Right cardiac atrium (tissue), 5 donors: Measurements from ENCODE around the gene IL22RA2. TPM values are rescaled to one million over a fixed set of nuclear protein-coding genes. Genes with fewer than 3 reads are reported as not detected.

Experiments used
- ATAC-seq, 2 donors: fragments of 200-7000 bp; cut with Tn5 transposase; one replicate each; pipeline versions ENCODE4 v1.8.0 to v1.9.1; 2020; ENCODE audit warnings: moderate library complexity in 2 of 2, mild to moderate bottlenecking in 1 of 2
- DNase-seq, 3 donors: peaks; one replicate each; pipeline ENCODE4 v3.0.0-alpha.2; 2020
- H3K27ac ChIP-seq: one replicate; pipeline ENCODE4 v1.5.1; 2013; ENCODE audit warnings: mild to moderate bottlenecking, low read length, control low read depth, moderate library complexity
- H3K27me3 ChIP-seq: one replicate; pipeline ENCODE4 v1.6.1; 2013; ENCODE audit not compliant: control insufficient read depth, insufficient read depth
- H3K4me1 ChIP-seq: one replicate; pipeline ENCODE4 v1.6.1; 2013; ENCODE audit warnings: low read length; ENCODE audit not compliant: control insufficient read depth, insufficient read depth
- H3K4me3 ChIP-seq: one replicate; pipeline ENCODE4 v1.5.1; 2013; ENCODE audit warnings: low read length, control low read depth
- H3K9me3 ChIP-seq: one replicate; pipeline ENCODE4 v1.6.1; 2013; ENCODE audit warnings: low read length; ENCODE audit not compliant: control insufficient read depth
- WGBS: extraction: QIAGEN DNeasy Blood & Tissue Kit; methylation state at CpG from one replicate; pipeline ENCODE4 v1.1.7; 2013; 5-methylcytosine and 5-hydroxymethylcytosine counted together
- intact Hi-C, 4 donors: fragments of 100-400 bp; cut with DNase I; formaldehyde crosslinking; loops; one replicate each; pipeline versions ENCODE4 v1.11.0 to v1.14.0; 2022 to 2023
- polyA plus RNA-seq: library from polyadenylated mRNA; stranded (reverse); fragments of 200-250 nt; gene quantifications from one replicate; pipeline ENCODE4 v1.2.3, GENCODE V29; 2013
- total RNA-seq, 4 donors: library from RNA; stranded (reverse); fragmentation: NEBNext Ultra II Directional; extraction: Animal tissue kit (Norgen Biotek cat#: 25700); gene quantifications; one replicate each; pipeline ENCODE4 v1.2.1, GENCODE V29; 2021
- donor health status: healthy with polysubstance abuse.
- donor health status: DM: no; HTN: yes; CAD: no.
- donor health status: DM: no; HTN: no; CAD: no.
- donor health status: DM: no; HTN: yes; CAD: no; lungs with severe emphysema.
- donor health status: DM: yes; HTN: yes; CAD: no.

IL22RA2 gene
- total and polyA plus RNA-seq, 5 donors, result 0.05 to 0.14 (median 0.10) TPM; not detected in 1

DNA sequence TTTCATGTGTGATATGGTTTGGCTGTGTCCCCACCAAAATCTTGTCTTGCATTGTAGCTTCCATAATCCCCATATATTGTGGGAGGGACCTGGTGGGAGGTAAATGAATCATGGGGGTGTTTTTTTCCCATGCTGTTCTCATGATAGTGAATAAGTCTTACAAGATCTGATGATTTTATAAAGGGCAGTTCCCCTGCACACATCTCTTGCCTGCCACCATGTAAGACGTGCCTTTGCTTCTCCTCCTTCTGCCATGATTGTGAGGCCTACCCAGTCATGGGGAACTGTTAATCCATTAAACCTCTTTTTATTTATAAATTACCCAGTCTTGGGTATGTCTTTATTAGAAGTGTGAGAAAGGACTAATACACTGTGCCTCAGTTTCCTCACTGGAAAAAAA is 4.2 kb upstream of the IL22RA2 start:
- ATAC-seq, result no peak
- WGBS, result 90% methylated on average over 1 of the region's 1 CpG
- no peaks in the 10 kb centered on the region for H3K9me3 ChIP-seq
- no peak overlapping the region for H3K4me3 ChIP-seq
- intact Hi-C loops, result no loop called here
- H3K27me3 ChIP-seq, result no peaks in the 10 kb centered on the region
- DNase-seq, result no peak
- peaks cover 3% of the 10 kb centered on the region for H3K4me1 ChIP-seq
- no peak overlapping the region for H3K27ac ChIP-seq

DNA sequence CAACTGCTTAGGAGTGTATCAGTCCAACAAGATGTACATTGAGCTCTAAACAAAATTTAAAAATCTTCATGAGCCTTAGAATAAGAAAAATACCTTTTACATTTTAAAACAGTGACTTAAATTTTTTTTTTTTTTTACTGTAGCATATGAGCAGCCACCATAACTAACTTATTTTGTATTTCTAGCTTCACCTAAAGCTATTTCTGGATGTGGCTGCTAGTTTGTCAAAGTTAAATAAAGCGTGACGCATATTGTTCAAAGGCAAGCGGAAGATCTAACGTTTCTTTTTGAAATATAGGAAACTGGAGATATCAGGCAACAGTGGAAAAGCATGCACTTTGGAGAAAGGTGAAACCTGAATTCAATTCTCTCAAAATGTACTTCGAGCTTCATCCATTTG is 3.3 kb upstream of the IL22RA2 start:
- intact Hi-C loops, result no loop called here
- H3K9me3 ChIP-seq, result no peaks in the 10 kb centered on the region
- peaks cover 3% of the 10 kb centered on the region for H3K4me1 ChIP-seq
- H3K27ac ChIP-seq, result peak overlapping the region; percentile 7
- 90% methylated on average over 5 of the region's 5 CpGs for WGBS
- DNase-seq (no peak), ATAC-seq (no peak)
- H3K27me3 ChIP-seq, result no peaks in the 10 kb centered on the region
- H3K4me3 ChIP-seq, result no peak overlapping the region

GRCh38 chr6:137175868-137176245 is 2.4 kb upstream of the IL22RA2 start:
- 55% methylated on average over 1 of the region's 1 CpG for whole genome bisulfite sequencing

GRCh38 chr6:137175157-137175867 is 1.9 kb upstream of the IL22RA2 start:
- peak overlapping the region; percentile 88 for H3K27ac ChIP-seq
- peaks cover 3% of the 10 kb centered on the region for H3K4me1 ChIP-seq
- intact Hi-C loops, result no loop called here
- ATAC-seq, result peak; percentile 87 to 90
- H3K4me3 ChIP-seq, result no peak overlapping the region
- H3K9me3 ChIP-seq, result no peaks in the 10 kb centered on the region
- WGBS, result 32% methylated on average over 4 of the region's 4 CpGs
- H3K27me3 ChIP-seq, result no peaks in the 10 kb centered on the region
- DNase-seq, result no peak

More at GRCh38 chr6:137175868-137176245, 2.4 kb upstream of the IL22RA2 start:
- Histone ChIP-seq H3K4me3 (no peak overlapping the region), H3K4me1 (peaks cover 3% of the 10 kb centered on the region), H3K27me3 (no peaks in the 10 kb centered on the region), H3K9me3 (no peaks in the 10 kb centered on the region), H3K27ac (no peak overlapping the region)
- no peak for ATAC-seq
- intact Hi-C loops, result no loop called here
- no peak for DNase-seq

- H3K4me3 ChIP-seq, result no peak overlapping the region
- no peak for ATAC-seq
- no peak overlapping the region for H3K27ac ChIP-seq
- intact Hi-C loops, result no loop called here
- H3K27me3 ChIP-seq, result no peaks in the 10 kb centered on the region
- H3K4me1 ChIP-seq, result peaks cover 1% of the 10 kb centered on the region
- DNase-seq, result no peak
- no peaks in the 10 kb centered on the region for H3K9me3 ChIP-seq
- 97% methylated on average over 11 of the region's 11 CpGs for WGBS
Measured at GRCh38 chr6:137172734-137173431, 561 bp downstream of the IL22RA2 start.

DNA sequence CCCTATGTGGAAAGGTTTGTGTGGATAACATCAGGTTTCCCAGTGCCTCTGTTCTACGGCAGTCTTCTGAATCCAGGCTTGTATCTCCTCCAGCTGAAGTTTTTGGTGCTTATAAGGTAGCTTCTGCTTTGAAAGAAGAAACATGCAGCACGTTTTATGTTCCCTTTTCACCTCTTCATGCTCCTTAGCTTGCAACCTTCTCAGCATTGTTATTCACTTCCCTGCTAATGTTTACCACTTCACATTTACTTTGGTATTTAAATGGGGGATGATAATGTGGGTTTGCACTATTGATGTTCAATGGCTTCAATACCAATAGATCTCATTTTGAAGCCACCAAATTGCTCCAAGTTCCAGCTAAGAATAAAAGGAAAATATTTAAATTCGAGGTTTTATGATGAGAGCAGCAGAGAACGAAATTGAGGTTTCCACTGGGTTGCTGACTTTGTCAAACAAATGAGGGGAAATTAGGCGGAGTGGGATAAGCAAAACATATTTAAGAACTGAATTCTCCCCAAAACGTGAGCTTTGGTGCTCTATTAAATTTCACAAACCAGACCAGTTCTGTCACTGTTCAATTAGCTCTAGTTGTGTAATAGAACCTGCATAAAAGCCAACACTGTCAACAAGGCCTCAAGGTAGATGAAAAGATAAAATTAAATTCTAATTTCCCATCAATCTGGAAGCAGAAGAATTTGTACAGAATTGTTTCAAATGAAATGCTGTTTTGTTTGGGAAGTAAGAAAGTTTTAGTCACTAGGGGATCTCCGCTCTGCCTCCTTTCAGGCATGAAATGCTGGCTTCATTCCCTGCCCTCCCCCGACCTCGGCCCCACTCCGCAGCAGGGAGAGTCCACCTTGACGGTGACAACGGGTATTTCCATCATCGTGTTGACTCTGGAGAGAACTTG is 1.4 kb downstream of the IL22RA2 start:
- ATAC-seq (no peak), DNase-seq (no peak)
- no peaks in the 10 kb centered on the region for H3K27me3 ChIP-seq
- H3K4me3 ChIP-seq, result no peak overlapping the region
- no peak overlapping the region for H3K27ac ChIP-seq
- intact Hi-C loops, result no loop called here
- WGBS, result 72% methylated on average over 13 of the region's 13 CpGs
- H3K9me3 ChIP-seq, result no peaks in the 10 kb centered on the region
- peaks cover 1% of the 10 kb centered on the region for H3K4me1 ChIP-seq

DNA sequence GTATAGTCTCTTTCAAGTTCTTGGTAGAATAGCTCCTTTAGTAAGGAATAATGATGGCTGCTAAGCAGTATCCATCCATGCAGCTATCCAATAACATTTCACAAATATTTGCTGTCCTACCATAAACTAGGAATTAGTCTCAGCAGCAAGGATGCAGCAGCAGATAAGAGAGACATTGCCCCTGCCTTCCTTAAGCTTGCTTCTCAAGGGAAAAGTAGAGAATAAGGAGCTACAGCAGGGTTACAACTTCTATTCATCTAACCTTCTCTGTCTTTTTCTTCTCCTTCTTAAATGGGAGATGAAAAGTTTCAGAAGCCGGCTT is 2.4 kb downstream of the IL22RA2 start:
- intact Hi-C loops, result no loop called here
- H3K4me3 ChIP-seq, result no peak overlapping the region
- peaks cover 1% of the 10 kb centered on the region for H3K4me1 ChIP-seq
- no peak overlapping the region for H3K27ac ChIP-seq
- H3K27me3 ChIP-seq, result no peaks in the 10 kb centered on the region
- ATAC-seq (no peak), DNase-seq (no peak)
- no peaks in the 10 kb centered on the region for H3K9me3 ChIP-seq
- WGBS, result 95% methylated on average over 1 of the region's 1 CpG

DNA sequence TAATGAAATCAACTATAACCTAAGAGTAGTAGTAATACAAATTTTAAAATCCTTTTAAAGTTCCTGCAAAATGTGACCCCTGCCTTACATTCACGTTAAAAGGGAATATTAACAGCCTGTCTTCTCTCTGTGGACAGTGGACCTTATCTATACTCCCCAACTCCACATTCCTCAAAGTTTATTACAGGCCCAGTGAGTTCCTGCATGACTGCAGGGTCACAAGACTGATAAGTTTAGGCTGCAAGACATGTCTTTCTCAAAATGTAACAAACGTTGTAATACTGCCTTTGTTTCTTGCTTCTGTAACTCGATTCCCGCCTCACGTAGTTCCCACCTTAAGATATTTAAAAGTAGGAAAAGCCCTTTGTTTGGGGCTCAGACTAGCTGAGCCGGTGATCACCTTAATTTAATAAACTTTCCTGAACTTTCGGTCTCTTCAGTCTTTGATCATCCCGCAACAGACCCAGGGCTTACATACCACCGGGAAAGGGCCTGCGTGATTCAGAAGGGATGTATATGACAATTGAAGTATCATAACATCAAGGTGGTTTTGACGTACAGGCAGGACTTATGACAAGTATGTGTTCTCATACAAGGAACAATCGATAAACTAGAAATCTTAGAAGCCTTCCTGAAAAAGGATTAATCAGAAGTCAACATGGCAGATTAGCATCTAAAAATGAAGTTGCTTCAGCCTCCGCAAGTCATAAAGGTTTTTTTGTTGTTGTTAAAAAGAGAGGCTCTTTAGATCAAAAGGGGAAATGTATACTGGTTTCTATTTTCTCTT is 3.0 kb downstream of the IL22RA2 start:
- H3K4me1 ChIP-seq, result peaks cover 1% of the 10 kb centered on the region
- H3K27me3 ChIP-seq, result no peaks in the 10 kb centered on the region
- H3K4me3 ChIP-seq, result no peak overlapping the region
- peak overlapping the region; percentile 29 for H3K27ac ChIP-seq
- no peaks in the 10 kb centered on the region for H3K9me3 ChIP-seq
- intact Hi-C loops, result no loop called here
- DNase-seq (no peak), ATAC-seq (no peak)
- WGBS, result 84% methylated on average over 13 of the region's 13 CpGs

- Histone ChIP-seq H3K27ac (no peak overlapping the region), H3K4me3 (no peak overlapping the region), H3K27me3 (no peaks in the 10 kb centered on the region), H3K9me3 (no peaks in the 10 kb centered on the region), H3K4me1 (no peaks in the 10 kb centered on the region)
- intact Hi-C loops, result no loop called here
- no peak for ATAC-seq
- DNase-seq, result no peak
- 92% methylated on average over 4 of the region's 4 CpGs for WGBS
Measured at GRCh38 chr6:137167702-137168377, 5.6 kb downstream of the IL22RA2 start.
